GM20000 (cell line): ENCODE measurements around the gene CLN6.
"Not testable (repeated sequence)": the region's sequence is repeated elsewhere in the genome, so short reads cannot be mapped to it uniquely, and the experiment has no call there.

Experiments used
- DNase-seq: peaks from one replicate; pipeline ENCODE4 v3.0.0; 2012; ENCODE audit warnings: low spot score
- CTCF ChIP-seq: IDR thresholded peaks from 2 replicates; pipeline ENCODE4 v1.5.1; 2012; ENCODE audit warnings: mild to moderate bottlenecking, control low read depth; ENCODE audit errors: extremely low read depth, missing control alignments

CLN6 gene

GRCh38 chr15:68218847-68219798 lies 10.4 kb downstream of the CLN6 start:
- no peak for TF ChIP-seq CTCF
- DNase-seq: no peak

- no peak for DNase-seq
- TF ChIP-seq CTCF: no peak
Measured at GRCh38 chr15:68218331-68218730, 11.2 kb downstream of the CLN6 start.

- TF ChIP-seq CTCF: no peak
- no peak for DNase-seq
Measured at GRCh38 chr15:68217341-68217740, 12.2 kb downstream of the CLN6 start.

- no peak for DNase-seq
- TF ChIP-seq CTCF: no peak
Measured at GRCh38 chr15:68214838-68215254, 14.7 kb downstream of the CLN6 start.

- no peak for TF ChIP-seq CTCF
- no peak for DNase-seq
Measured at GRCh38 chr15:68213991-68214837, 15.3 kb downstream of the CLN6 start.

- DNase-seq: not testable (repeated sequence)
Measured at GRCh38 chr15:68213491-68213845, 16.1 kb downstream of the CLN6 start.

GRCh38 chr15:68211656-68212320 lies 17.7 kb downstream of the CLN6 start:
- TF ChIP-seq CTCF: no peak

More at GRCh38 chr15:68211656-68212320, 17.7 kb downstream of the CLN6 start:
- no peak for DNase-seq
